SH-SY5Y (cell line): ENCODE data around the gene MRO.

Experiments used
- GATA2 ChIP-seq: IDR thresholded peaks from 2 replicates; pipeline ENCODE4 v1.6.1; 2011; ENCODE audit warnings: mild to moderate bottlenecking, low read depth, low read length
- GATA3 ChIP-seq: IDR thresholded peaks from 2 replicates; pipeline ENCODE4 v1.6.1; 2011; ENCODE audit warnings: low read depth, mild to moderate bottlenecking, low read length, moderate library complexity

MRO gene

DNA sequence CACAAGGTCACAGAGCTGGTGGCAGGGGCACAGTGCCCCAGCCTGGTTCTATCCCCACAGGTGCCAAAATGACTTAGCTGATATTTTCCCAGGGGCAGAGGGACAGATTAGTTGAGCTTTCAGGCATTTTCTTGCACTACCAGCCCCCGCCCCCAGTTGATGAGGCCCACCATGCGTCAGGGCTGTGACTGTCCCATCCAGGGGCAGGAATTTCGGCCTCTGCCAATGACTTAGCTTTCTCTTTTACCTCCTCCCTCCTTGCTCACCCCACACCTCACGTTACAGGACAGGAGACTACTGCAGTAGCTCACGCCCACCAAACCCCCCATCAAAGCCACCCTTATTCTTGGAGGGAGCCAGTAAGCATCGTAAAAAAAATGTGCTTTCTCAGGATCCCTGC is 31.5 kb downstream of the MRO start:
- TF ChIP-seq GATA2, result no peak
- TF ChIP-seq GATA3, result no peak

DNA sequence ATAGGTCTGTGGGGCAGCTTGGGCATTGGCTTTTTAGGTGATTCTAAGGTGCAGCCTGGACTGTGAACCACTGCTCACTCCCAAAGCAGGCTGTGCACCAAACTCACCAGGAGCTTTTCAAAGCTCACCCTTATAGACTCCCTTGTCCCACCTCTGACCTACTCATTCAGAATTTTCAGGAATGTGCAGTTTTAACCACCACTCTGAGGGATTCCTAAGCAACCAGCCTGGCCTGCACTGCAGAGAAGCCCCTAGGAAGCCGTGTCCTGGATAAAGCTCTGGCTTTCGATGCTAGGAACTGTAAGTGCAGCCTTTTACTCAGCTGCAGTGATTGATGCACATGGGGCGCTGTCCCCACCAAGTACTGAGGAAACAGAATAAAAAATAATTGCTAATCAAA is 33.0 kb downstream of the MRO start:
- no peak for TF ChIP-seq GATA3
- TF ChIP-seq GATA2, result no peak

DNA sequence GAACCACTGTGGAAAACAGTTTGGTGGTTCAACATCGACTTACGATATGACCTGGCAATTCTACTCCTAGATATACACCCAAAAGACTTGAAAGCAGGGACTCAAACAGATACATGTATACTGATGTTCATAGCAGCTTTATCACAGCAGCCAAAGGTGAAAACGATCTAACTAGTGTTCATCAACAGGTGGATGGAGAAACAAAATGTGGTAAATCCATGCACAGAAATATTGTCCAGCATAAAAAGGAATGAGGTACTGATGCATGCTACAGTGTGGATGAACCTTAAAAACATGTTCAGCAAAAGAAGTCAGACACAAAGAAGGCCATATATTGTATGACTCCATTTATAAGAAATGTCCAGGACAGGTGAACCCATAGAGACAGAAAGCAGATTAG is 36.3 kb downstream of the MRO start:
- no peak for TF ChIP-seq GATA3
- no peak for TF ChIP-seq GATA2

DNA sequence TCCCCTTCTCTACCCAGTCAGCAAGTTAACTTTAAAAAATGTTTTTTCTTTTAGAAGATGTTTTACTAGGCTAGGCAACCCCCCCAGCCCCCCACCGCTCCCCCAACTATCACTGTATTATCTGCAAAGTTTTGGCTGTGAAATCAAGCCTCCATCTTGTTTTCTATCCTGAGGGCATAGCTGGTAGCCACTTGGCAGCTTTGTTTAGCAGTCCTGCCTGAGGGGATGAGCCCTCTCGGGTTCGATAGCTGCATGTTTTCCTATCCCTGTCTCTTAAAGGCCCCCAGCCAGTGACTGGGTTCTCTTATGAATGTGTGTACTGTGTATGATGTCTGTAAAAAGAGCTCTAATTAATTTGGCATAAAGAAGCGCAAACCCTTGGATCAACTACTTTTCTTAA is 43.4 kb downstream of the MRO start:
- no peak for TF ChIP-seq GATA3
- TF ChIP-seq GATA2, result no peak

DNA sequence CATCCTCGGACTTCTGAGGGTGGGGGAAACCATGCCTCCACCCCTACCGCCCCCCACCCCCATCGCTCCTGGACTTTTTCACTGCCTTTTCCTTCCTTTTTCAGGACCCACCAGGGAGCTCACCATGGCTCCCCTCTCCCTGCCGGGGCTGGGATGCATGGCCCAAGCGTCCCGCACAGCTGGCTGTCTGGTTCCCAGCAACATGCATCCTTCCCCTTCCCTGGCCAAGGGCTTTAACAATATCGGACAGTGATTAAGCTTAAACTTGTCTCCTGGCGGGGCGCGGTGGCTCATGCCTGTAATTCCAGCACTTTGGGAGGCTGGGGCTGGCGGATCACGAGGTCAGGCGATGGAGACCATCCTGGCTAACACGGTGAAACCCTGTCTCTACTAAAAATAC is 44.1 kb downstream of the MRO start:
- TF ChIP-seq GATA2, result no peak
- no peak for TF ChIP-seq GATA3

DNA sequence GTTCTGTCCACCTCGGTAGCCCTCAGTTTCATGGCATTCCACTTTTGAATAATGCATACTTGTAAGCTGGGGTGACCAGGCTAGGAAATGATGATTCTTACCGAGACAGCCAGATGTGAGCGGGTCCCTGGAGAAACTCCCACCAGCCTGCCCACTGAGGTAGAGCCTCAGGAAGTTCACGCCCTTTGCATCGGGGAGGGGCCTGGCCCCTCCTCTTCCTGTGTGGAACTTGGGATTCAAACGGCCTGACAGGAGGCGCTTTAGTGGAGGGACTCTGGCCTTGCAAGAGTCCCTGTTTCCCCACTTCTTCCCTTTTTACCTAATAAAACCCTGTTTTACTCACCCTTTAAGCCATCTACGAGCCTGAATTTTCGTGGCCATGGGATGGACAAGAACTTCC is 44.6 kb downstream of the MRO start:
- no peak for TF ChIP-seq GATA3
- no peak for TF ChIP-seq GATA2

DNA sequence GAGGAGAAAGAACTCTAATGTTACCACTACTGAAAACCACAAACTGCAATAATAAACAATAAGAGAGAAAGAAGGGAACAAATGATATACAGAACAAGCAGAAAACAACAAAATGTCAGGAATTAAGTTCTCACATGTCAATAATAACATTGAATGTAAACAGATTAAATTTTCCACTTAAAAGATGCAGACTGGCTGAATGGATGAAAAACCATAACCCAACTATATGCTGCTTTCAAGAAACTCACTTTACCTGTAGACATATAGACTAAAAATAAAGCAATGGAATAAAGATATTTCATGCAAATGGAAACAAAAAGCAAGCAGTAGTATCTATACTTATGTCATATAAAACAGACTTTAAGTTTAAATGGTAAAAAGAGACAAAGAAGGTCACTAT is 50.4 kb downstream of the MRO start:
- TF ChIP-seq GATA2, result no peak
- TF ChIP-seq GATA3, result no peak

DNA sequence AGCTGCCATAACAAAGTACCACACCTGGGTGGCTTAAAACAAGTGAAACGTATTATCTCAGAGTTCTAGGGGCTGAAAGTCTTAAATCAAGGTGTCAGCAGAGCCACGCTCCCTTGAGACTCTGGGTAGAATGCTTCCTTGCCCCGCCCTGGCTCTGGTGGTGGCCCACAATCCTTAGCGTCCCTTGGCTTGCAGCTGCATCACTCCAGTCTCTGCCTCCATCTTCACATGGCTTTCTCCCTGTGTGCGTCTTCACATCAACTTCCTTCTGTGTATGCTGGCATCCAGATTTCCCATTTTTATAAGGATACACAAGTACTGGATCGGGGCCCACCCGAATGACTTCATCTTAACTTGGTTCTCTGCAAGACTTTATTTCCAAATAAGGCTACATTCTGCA is 62.5 kb downstream of the MRO start:
- no peak for TF ChIP-seq GATA3
- no peak for TF ChIP-seq GATA2

DNA sequence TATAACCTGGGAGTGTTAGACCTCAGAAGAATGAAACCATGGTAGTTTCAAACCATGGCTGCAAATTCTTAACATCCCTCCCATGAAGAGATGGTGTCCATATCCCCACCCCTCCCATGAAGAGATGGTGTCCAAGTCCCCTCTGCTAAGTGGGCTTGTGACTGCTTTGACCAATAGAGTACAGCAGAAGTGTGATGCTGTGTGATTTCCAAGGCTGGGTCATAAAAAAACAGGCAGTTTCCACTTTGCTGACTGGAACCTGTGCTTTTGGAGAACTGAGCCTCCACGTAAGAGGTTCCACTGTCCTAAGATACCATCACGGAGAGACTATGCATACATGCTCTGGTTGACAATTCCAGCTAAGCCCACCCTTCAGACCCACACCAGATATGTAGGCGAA is 65.5 kb downstream of the MRO start:
- no peak for TF ChIP-seq GATA2
- no peak for TF ChIP-seq GATA3

DNA sequence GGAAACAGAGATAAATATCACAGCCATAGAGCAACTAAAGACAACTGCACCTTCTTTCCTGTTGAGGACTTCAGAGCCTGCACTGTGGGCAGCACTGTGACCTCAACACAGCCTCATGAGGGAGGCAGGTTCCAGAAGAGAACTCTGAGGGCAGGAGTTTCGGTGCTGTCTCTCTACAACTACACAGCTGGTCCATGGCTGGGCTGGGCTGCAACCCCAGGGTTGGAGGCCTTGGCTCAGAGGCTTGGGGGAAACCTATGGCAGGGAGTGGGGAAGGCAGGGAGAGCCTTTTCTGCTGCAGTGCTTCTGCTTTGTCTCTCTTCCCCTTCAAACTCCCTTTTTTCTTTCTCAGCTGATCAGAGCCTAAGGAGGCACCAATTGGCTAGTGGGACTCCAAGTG is 66.5 kb downstream of the MRO start:
- no peak for TF ChIP-seq GATA3
- TF ChIP-seq GATA2, result no peak

DNA sequence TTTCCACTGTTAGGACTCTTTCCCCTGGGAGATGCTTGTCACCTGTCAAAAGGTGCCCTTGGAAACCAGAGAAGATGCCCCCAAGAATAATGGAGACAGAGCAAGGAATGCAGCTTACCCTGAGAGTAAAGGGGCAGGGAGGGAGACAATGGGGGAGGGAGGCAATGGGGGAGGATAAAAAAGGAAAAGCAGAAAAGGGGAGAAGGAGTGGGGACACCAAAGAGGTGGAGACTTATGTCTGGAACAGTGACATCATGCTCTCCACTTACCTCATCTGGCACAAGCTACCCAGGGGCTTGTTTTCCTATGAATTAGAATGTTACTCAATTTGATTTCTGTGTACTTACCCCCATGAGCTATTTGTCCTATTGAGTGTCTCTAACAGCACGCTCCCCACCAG is 67.9 kb downstream of the MRO start:
- no peak for TF ChIP-seq GATA2
- no peak for TF ChIP-seq GATA3

DNA sequence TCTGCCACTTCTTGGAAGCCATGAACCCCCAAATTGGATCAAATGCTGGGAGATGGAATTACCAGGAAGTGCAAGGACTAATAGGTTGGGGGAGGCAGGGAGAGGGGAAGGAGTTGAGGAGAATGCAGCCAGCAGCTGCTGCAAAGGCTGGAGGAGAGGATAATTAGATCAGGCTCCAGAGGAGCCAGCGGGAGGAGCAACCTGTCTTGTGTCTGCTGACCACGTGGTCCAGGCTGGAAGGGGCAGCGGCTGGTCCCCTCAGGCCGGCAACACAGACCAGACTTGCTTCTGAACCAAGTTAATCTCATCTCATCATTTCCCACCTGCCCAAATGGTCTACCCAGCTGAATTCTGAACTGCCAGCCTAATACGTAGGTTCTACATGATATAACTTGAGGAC is 68.3 kb downstream of the MRO start:
- no peak for TF ChIP-seq GATA3

DNA sequence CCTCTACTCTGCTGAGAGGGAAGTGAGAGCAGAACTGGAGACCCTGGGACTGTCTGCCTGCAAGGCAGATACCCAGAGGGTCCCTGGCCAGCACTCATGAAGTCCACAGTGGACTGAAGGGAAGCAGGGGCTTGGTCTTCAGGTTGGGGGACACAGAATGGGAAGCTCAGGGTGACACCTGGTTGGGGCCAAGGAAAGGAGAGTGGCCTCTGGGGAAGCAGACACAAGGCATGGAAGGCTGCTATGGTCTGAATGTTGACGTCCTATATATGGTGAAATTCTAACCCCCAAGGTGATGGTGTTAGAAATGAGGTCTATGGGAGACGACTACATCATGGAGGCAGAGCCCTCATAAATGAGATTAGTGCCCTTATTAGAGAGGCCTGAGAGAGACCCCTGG is 69.3 kb downstream of the MRO start:
- TF ChIP-seq GATA2 (no peak), GATA3 (no peak)

DNA sequence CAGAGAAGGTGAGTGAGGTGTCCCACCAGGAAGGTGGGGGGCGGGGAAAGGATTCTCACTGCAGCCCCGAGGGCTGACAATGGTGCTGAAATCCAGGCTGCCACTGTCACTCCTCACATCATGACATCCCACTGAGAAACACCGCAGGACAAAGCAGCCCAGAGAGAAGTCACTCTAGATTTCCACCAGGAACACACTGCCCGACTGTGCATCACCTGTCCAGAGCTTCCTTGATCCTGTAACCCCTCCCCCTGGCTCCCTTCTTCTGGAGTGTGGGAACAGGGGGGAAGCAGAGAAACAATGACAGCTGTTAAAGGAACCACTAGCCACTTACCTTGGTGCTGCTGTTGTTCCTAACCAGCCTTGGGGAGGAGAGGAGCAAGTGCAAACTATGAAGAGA is 69.9 kb downstream of the MRO start:
- no peak for TF ChIP-seq GATA3
- no peak for TF ChIP-seq GATA2

DNA sequence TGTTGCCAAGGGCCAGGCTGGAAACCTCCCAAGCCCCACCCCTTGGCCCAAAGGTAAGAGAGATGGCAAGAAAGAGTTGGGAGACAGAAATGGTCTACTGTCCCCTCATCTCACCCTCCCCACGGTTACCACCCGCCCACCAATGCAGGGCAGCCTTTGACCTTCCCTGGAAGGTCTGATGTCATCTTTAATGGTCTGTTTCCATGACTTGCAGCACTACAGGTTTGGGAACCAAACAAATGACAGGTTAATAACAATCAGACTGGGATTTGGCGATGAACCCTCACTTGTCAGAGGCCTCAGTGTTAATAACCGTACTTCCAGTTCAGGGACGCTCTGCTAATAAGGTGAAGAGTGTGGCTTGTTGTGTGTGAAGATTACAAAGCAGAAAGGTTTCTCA is 70.4 kb downstream of the MRO start:
- TF ChIP-seq GATA2, result no peak
- TF ChIP-seq GATA3, result no peak
